Progenitor cell of endocrine pancreas (in vitro differentiated cells): Measurements from ENCODE around the gene RAPGEF3. TPM values are rescaled to one million over a fixed set of nuclear protein-coding genes. Genes with fewer than 3 reads are reported as not detected.

Source experiments
- DNase-seq: peaks from one replicate; pipeline ENCODE4 v3.0.0; 2021; ENCODE audit warnings: low spot score; ENCODE audit not compliant: unreplicated experiment
- H3K27ac Mint-ChIP-seq: 2 replicates; pipeline ENCODE4 v1.8.0; 2021; ENCODE audit warnings: mild to moderate bottlenecking, moderate library complexity, mixed read lengths
- H3K27me3 Mint-ChIP-seq: 2 replicates; pipeline ENCODE4 v1.8.0; 2021; ENCODE audit warnings: mixed read lengths
- H3K36me3 Mint-ChIP-seq: 2 replicates; pipeline ENCODE4 v1.8.0; 2022; ENCODE audit warnings: mixed read lengths; ENCODE audit not compliant: insufficient read depth
- H3K4me1 Mint-ChIP-seq: 2 replicates; pipeline ENCODE4 v1.8.0; 2021; ENCODE audit warnings: low read depth, mixed read lengths
- H3K4me3 Mint-ChIP-seq: 2 replicates; pipeline ENCODE4 v1.8.0; 2021; ENCODE audit warnings: low read depth, mild to moderate bottlenecking, moderate library complexity, mixed read lengths
- H3K9me3 Mint-ChIP-seq: 2 replicates; pipeline ENCODE4 v1.8.0; 2021; ENCODE audit warnings: low read depth, mixed read lengths
- CTCF ChIP-seq: fragments of 200-600 bp; sonication (generic); IDR thresholded peaks from one replicate; pipeline ENCODE4 v1.5.0; 2021; ENCODE audit warnings: antibody characterized with exemption, mild to moderate bottlenecking; ENCODE audit not compliant: unreplicated experiment
- total RNA-seq: library from RNA; stranded (reverse); gene quantifications from 2 replicates; pipeline ENCODE4 v1.2.1, GENCODE V29; 2021

RAPGEF3 gene
- total RNA-seq, 1 donor from 2014 or later, result 1.7 TPM

GRCh38 chr12:47700263-47700662 lies 58.4 kb downstream of the RAPGEF3 start:
- Mint-ChIP-seq H3K27me3 (no peaks in the 10 kb centered on the region), H3K36me3 (peaks cover 14% of the 10 kb centered on the region), H3K9me3 (no peaks in the 10 kb centered on the region), H3K27ac (no peak overlapping the region), H3K4me1 (peaks cover 16% of the 10 kb centered on the region), H3K4me3 (no peak overlapping the region)
- TF ChIP-seq CTCF, result no peak
- no peak for DNase-seq

- DNase-seq, result no peak
- Mint-ChIP-seq H3K36me3 (peaks cover 20% of the 10 kb centered on the region), H3K4me1 (peaks cover 5% of the 10 kb centered on the region), H3K4me3 (no peak overlapping the region), H3K27me3 (no peaks in the 10 kb centered on the region), H3K27ac (no peak overlapping the region), H3K9me3 (no peaks in the 10 kb centered on the region)
- TF ChIP-seq CTCF, result no peak
These were observed 60.0 kb downstream of the RAPGEF3 start for GRCh38 chr12:47698631-47699030.

DNA sequence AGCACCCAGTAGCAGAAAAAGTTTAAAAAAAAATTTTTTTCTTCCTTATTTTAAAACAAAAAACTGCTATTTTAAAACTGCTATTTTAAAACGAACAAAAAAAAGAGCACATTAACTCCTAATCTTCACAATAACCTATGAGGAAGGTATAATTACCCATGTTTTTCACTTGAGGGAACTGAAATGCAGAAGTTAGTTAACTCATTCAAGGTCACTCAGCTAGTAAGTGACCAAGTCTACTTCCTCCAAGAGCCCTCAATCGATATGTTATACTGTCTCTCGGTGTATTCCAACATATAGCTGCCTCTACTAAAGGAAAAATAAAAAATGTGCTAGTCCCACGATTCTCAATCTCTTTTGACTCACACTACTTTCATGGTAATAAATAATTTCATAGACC lies 60.6 kb downstream of the RAPGEF3 start:
- Mint-ChIP-seq H3K4me3 (no peak overlapping the region), H3K4me1 (peaks cover 2% of the 10 kb centered on the region), H3K9me3 (no peaks in the 10 kb centered on the region), H3K27ac (no peak overlapping the region), H3K27me3 (no peaks in the 10 kb centered on the region), H3K36me3 (peaks cover 21% of the 10 kb centered on the region)
- no peak for TF ChIP-seq CTCF
- no peak for DNase-seq

DNA sequence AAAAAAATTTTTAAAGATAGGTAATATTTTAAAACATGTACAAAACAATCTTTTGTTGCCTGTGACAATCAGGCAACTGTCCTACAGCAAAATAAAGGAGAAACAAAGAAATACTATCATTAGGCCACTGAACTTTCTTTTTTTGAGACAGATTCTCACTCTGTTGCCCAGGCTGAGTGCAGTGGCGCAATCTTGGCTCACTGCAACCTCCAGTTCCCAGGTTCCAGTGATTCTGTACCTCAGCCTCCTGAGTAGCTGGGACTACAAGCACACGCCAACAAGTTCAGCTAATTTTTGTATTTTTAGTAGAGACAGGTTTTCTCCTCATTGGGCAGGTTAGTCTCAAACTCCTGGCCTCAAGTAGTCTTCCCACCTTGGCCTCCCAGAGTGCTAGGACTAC lies 69.5 kb downstream of the RAPGEF3 start:
- no peak for TF ChIP-seq CTCF
- H3K4me1 Mint-ChIP-seq, result no peaks in the 10 kb centered on the region
- H3K36me3 Mint-ChIP-seq, result peaks cover 24% of the 10 kb centered on the region
- H3K9me3 Mint-ChIP-seq, result no peaks in the 10 kb centered on the region
- no peak overlapping the region for H3K4me3 Mint-ChIP-seq
- no peak for DNase-seq
- H3K27me3 Mint-ChIP-seq, result no peaks in the 10 kb centered on the region
- H3K27ac Mint-ChIP-seq, result no peak overlapping the region

GRCh38 chr12:47687636-47688035 lies 71.0 kb downstream of the RAPGEF3 start:
- H3K4me3 Mint-ChIP-seq, result no peak overlapping the region
- no peaks in the 10 kb centered on the region for H3K9me3 Mint-ChIP-seq
- no peaks in the 10 kb centered on the region for H3K4me1 Mint-ChIP-seq
- H3K27me3 Mint-ChIP-seq, result no peaks in the 10 kb centered on the region
- no peak for TF ChIP-seq CTCF
- H3K27ac Mint-ChIP-seq, result no peak overlapping the region
- DNase-seq, result no peak
- peaks cover 19% of the 10 kb centered on the region for H3K36me3 Mint-ChIP-seq
